DMS53 treated with DMSO at 0.1 percent for 48 hours (cell line): ENCODE data around the gene GALNT18.

Source experiments
- DNase-seq: peaks from one replicate; lab custom pipeline; 2025; ENCODE audit not compliant: unreplicated experiment; lab: John Stamatoyannopoulos, UW

Gene GALNT18

DNA sequence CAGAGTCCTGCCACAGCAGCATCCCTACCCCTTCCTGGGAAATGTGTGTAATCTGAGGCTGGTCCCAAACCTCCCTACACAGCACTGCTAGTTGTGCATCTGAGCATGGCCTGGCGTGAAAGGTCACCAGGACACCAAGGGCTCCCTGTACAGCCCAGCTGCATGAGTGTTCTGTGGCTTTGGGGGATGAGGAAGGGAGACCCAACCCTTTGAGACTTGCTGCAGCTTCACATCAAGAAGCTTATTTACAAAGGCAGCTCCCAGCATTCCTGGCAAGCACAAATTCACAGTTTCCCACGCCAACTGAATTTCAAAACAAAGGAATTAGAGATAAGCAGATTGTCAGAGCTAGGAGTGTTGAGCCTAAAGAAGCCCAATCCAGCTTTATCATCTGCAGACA, 301.0 kb downstream of the GALNT18 start:
- no peak for DNase-seq

DNA sequence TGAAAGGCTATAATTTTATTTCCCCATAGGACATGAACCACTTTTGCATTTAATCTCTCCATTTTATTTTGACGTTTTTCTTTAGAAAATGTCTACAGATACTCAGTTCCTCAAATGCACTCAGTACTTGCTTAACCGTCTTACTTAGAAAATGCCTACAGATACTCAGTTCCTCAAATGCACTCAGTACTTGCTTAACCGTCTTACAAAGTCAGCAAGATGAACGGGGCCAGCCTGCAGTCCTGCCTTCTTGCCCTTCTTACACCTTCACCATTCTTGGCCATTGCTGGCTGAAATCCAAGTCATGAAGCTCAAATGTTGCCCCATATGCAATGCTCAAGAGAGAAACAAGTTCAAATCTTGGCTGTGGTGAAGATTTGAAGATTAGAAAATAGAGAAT, 302.8 kb downstream of the GALNT18 start:
- no peak for DNase-seq

DNA sequence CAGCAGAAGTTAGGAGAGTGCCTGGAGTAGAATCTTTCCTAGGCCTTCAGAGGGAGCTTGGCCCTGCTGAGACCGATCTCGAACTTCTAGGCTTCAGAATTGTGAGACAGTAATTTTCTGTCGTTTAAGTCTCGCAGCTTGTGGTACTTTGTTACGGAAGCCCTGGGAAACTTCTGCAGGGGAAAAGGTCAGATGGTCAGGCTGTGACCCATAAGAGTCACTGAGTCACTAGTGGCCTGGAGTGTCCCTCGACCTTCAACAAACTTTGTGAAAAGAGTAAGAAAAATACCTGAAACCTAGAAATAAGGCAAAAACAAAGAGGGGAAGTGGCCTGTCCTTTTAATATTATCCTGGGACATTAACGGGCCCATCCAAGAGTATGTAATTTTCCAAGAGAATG, 303.3 kb downstream of the GALNT18 start:
- DNase-seq = no peak

DNA sequence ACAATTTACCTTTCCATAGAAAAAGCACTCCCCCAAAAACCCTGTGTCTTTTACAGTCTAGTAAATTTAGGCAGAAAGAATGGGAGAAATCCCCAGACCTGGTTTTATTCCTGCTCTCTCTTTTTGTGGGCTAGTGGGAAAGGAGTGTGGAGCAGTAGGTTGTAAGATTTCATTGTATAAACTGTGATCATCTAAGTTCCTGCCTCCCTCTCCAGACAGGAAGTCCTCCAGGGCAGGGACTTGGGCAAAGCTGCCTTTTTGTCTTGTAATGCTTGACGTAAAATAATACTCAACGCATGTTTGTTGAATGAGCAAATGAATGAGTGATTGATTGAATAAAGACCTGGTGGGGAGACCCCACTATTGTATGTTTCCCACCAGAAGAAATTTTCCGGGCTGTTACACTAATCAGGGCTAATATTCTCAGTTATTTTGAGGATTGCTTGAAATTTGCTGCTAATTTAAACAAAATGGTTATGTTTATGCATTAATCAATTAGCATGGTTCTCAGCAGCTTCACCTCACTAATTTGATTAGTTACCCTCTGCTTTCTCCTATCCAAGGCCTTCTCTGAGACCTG, 305.1 kb downstream of the GALNT18 start:
- no peak for DNase-seq

DNA sequence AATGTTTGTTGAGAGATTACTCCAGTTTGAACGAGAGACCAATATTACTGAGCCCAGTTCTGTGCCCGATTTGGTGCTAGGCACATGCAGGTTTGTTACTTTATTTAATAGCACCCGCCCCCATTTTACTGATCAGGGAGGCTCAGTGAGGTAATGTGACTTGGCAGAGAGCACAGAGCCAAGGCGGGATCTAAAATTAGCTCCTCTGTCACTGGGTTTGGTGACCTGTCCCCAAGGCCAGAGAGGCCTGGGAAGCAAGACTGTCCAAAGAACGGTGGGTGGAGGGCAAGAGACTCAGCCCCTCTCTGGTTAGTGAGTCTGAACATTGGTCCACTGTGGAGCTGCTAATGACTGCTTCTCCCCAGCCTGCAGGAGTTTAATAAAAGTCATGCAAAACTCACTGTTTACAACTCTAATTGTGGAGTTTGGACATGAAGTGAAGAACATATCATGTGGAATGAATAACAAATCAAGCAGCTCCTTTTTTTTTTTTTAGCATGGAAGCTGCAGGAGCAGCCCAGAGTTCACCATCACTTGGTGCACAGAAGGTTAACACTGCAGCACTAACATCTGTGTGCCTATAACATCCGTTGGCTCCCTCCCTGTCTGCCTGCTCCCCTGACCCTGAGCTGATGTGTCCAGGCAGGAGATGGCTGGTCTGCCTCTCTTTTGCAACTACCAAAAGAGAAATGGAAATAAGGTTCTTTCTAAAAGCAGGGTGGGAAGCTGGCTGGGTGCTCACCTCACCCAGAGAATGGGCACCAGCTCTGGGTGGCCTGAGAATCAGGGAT, 307.7 kb downstream of the GALNT18 start:
- no peak for DNase-seq

DNA sequence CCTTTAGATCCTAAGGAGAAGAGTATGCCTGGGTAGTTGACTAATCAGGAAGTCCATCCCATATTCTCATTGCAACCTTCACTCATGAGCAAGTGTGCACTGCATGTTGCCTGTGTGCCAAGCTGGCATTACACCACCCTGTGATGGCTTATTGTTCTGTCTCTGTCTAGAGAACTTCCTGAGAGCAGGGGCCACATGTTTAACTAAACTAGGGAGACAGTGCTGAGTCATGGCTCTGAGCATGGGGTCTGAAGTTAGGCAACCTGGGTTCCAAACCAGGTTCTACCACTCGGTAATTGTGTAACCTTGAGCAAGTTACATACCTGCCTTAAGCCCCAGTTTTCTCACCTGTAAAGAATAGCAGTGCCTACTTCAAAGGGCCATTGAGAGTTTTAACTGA, 308.4 kb downstream of the GALNT18 start:
- DNase-seq = peak; percentile 53

DNA sequence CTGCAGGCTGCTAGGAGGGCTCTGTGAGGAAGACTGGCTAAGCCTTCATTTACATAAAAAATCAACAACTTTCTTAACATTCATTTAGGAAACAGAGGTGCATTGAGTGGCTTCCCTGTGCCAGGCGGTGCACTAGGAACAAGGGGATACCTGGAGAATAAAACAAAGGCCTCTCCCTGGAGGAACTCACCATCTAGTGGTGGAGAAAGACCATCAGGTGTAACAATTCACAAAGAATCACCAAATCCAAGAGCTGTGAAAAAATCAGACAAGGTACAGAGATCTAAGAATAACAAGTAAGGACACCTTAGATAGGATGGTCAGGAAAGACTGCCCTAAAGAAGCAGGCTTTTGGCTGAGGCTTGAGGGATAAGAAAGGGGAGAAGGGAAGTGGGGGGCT, 309.1 kb downstream of the GALNT18 start:
- DNase-seq = no peak

DNA sequence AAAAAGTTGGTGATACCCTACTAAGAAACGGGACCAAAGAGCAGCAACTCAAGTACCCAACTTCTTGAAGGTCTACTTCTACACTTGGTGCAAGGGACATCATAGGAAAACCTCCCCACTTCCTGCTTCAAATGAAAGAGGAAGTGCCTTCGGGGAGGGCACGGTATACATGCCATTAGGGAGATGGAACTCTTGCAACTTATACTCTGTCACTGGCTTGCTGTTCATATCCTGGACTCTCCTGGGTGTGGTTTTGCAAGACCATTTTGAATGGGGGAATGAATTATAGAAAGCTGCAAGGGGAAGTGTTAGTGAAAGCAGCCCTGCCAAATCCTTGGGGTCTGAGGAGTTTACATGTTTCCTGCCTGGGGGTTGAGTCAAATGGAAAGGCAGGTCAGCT, 310.6 kb downstream of the GALNT18 start:
- no peak for DNase-seq

DNA sequence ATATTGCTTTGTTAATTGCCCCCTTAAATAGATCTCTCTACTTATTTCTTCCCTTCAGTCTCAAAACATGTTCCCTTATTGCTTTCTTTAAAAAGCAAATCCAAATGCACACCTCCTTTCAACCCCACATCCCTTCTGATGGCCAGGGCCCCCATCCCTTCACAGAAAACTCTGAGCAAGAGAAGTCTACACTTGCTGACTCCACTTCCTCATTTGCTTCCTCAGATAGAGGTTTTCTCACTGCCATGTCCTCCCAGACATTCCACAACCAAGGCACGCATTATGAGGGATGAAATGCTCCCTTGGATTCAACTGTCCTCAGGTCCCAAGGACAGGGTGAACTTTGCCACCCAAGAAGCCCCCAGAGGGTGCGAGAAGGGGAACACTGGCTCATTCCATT, 311.9 kb downstream of the GALNT18 start:
- DNase-seq = no peak

DNA sequence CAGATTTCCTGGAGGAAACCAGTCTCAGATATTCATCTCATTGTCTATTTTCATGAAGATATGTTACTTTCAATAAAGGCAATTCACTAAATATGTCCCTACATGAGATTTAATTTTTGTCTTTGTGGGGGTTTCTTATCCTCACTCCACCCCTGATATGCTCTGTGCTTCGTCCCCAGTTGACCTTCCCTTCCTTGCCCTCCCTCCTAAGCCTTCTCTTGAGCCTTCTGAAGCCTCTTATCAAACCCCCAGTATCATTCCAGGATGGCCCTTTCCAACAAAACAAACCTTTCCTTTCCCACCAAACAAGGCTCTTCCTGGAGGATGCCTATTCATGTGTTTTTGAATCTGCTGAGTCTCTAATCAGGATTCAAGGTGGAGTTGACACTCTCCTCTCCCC, 313.6 kb downstream of the GALNT18 start:
- DNase-seq = no peak

DNA sequence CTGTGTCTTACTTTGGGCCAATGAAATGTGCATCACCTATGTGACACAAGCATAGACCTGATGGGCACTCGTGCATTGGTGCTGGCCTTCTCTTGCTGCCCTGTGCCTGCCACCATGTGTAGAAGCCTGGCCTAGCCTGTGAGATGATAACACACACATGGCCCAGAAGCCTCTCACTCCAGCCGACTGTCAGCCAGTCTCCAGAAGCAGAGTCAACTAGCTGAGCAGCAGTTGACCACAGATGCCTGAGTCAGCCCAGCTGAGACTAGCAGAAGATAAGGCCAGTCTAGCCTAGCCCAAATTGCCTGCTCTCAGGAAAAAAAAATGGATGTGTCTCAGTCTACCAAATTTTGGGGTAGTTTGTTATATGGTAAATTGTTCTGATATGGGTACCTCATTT, 314.9 kb downstream of the GALNT18 start:
- DNase-seq = no peak

DNA sequence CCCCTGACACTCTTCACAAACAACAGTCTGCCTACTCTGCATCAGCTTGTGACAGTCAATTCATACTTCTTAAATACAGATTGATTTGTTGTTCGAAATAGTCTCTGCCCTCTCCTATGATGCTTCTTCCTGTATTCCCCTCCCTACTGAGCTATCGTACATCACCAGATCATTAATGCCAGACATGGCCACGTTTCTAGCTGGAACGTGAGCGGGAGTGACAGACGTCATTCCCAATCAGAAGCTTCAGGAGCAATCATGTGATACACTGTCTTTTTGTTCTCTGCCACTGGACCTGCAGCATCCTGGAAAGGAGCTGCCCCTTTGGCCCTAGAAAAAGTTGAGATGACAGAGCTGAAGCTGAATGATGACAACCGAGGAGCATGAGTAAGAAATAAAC, 317.3 kb downstream of the GALNT18 start:
- no peak for DNase-seq

DNA sequence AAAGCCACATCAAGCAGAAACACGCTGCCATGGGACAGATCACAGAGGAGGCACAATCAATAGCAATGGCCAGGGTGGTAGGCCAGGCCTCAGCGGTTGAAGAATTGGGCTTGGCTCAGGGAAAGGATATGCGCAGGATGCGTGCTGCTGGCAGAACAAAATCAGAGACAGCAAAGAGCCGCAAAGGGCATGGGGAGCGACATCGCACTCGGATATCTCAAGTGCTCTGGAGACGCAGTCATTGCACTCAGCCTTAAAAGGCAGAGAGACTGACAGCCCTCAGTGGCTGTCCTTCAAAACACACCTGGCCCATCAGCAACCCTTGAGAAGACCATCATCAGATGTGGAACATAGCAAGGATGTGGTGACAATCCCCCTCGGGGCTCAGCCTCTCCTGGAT, 319.2 kb downstream of the GALNT18 start:
- no peak for DNase-seq

DNA sequence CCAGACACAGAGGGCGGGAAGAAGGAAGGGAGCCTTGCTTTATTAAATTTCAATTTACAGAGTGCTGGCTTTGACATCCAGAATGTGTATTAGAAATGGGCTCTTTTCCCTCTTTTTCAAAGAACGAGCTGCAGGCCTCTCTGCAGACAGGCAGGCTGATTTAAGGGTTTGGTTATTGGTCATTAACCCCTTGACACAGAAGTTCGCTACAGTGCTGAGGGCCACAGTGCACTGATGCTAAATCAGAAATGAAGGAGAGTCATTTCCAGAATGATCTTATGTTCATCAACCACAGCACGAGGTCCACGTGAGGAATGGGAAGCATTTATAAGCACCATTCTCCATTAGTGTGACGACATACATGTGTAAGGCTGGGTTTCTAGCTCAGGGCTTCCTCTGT, 320.6 kb downstream of the GALNT18 start:
- no peak for DNase-seq

DNA sequence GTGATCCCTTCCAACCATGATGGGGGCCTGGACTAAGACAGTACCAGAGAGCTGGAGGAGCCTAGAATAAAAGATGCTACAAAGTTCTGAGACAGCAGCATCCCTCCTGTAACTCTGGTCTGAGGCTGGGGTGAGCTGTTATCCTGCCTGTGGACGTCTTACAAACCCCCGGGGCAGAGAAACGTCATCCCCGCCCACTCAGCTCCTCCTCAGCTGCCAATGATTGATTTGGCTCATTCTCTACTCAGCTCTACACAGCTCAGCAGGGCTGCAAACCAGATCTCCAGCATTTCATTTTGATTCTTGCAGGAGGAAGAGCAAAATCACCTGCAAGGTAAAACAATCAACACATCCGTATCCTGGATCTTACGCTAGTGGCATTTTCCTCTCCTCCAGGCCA, 324.2 kb downstream of the GALNT18 start:
- no peak for DNase-seq

DNA sequence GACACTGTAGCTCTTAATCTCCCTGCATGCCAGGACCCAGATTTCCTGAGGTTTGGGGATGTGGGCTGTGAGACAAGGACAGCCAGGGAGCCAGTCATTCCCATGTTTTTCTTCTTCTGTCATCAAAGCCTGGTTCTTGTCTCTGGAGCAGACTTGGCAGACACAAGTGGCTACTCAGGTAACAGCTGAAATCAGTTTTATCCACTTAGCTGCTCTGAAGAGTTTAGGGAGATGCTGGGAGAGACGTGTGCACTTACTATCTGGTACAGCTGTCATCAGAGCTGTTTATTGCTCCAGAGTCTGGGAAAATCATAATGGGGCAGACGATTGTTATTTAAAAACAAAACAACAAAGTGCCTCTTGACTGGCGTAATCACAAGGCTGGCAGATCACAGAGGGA, 325.4 kb downstream of the GALNT18 start:
- peak; percentile 36 for DNase-seq

DNA sequence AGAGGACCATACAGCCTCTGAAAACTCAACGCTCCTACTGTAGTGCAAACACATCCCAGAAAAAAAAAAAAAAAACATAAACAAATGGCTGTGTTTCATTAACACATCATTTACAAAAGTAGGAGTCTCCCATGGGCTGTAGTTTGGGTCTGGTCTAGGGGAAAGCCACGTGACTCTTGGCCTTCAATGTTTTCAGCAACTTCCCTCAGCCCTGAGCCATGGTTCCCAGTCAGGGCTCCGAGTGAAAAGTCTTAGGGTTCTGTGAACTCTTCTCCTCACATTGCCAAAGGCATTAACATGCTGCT, 327.3 kb downstream of the GALNT18 start:
- DNase-seq = no peak

DNA sequence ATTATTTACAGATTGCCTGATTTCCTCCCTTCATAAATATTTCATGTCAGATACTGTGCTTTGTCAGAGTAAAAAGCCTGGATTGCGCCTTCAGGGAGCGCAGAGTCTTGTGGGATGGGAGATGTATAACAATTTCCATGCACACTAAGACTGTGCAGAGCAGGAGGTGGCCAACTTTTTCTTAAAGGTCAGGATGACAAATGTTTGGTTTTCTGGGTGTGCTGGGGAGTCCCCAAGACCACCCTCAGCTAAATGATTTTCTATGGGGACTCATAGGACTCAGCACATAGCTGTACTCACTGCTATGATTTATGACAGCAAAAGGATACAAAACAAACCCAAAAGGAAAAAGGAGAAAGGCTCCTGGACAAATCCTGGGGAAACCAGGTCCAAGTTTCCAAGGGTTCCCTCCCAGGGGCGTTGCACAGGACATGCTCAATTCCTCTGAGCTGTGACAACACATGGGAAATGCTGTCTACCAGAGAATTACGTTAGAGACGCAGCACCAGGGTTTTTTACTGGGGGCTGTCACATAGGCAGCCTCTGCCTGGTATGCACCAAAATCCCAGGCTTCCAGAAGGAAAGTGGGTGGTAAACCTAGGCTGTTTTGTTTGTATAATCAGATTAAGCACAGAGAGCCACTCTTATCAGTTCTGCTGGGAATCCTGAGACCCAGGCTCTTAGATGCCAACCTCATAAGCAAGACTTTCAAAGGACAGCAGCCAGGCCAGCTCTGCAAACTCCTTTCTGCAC, 327.8 kb downstream of the GALNT18 start:
- no peak for DNase-seq

DNA sequence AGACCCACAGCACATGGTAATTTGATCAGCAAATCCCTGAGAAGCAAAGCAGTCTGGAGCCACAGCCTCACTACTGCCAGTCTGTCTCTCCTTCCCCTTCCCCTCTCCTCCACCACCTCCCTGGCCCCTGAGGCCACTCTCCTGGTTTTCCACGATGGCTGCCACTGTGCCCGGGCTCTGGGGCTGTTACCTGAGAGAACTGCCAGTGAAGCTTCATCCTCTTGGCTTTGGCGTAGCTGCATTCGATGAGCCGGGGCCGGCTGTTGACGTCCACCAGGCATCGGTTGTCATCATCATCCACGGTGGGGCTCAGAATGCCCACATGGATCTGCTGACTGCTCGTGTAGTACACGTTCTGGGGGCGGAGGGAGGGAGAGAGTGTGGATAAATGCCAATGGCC, 329.0 kb downstream of the GALNT18 start:
- DNase-seq = no peak

DNA sequence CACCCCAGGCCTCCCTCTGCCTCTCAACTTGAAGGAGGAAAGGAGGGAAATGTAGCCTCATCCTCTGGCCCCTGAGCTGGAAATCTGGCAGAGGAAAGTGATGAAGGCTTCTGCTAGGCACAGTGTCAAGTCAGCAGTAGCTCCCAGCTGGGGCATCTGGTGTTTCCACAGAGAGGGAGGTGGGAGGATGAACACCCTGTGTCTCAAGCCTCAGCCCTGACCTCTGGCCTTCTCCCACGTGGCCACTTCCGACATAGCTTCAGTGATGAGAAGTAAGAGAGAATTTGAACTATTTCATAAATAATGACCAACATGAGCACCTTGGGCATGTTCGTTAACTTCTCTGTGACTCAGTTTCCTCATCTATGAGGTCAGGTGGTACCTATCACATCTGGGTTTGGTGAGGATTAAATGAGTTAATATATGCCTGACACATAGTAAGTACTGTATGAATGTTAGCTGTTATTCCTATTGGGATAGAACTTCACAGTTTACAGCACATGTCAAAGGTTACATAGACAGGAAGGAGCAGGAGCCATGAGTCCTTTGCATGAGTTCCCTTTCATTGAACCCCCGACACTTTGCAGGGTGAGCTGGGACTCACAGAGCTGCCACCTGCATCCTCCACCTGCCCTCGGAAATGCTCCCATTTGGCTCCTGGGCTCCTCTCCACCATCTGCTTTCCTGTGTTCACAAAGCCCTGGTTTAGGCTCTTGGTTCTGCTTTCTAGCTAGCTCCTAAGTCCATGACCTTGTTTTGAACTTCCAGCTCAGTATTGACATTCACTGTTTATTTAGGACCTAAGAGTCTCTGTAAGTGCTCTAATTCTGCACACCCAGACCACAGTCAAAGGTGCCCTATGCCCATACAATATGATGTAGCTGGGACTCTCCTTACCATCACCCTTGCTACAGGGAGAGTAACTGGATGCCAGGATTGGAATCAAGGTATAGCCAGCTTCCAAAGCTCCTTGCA, 330.5 kb downstream of the GALNT18 start:
- peak; percentile 98 for DNase-seq

DNA sequence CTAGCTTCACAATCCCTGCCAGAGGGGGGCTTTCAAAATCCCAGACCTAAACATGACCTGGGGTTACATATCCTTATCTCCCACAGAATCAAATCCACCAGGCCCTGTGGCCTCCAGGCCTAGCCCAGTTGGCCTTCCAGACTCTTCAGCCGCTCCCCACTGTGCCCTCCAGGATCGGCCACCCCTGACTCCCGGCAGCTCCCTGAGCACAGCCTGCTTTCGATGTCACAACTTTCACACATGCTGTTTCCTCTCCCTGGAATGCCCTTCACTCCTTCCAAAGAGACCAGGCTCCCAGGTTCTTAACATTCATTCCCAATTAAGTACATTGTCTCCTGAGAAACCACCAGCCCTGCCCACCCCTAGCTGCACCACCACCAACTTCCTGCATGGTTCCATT, 331.5 kb downstream of the GALNT18 start:
- DNase-seq = no peak
